Loucy (cell line): ENCODE measurements around the gene ATP5F1C.

Experiments used
- CTCF ChIP-seq: fragments of 200-600 bp; sonication (generic); conservative IDR thresholded peaks from 2 replicates; pipeline ENCODE4 v1.5.1; 2014; ENCODE audit warnings: mild to moderate bottlenecking, antibody characterized with exemption, low read length
- EZH2phosphoT487 ChIP-seq: fragments of 200-600 bp; IDR thresholded peaks from 2 replicates; pipeline ENCODE4 v1.6.1; 2018; ENCODE audit warnings: antibody characterized with exemption, mild to moderate bottlenecking, moderate library complexity, borderline replicate concordance

- TF ChIP-seq CTCF (no peak), EZH2phosphoT487 (no peak)
Measured at GRCh38 chr10:7792541-7792940, 4.6 kb downstream of the ATP5F1C start.
